Measurements from ENCODE around the gene FHIT.
"Not testable (repeated sequence)": the region's sequence is repeated elsewhere in the genome, so short reads cannot be mapped to it uniquely, and the experiment has no call there.

FHIT gene

DNA sequence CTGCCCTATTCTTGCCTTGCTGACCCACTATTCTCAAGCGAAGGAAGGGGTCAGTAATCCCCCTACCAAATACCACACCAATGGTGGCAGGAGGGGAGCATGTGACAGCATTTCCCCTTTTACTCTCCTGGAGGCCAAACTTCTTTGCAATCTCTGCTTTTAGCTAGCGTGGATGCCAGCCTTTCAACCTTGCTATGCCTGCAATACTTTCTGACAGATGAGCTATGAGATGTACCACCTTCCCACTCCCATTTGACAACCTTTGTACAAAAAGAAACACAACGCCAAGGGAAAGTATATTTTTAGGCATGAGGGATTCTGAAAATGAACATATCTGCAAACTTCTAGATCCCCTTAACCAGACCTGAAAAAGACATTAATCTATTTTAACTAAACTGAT lies 302.1 kb downstream of the FHIT start:
- in situ Hi-C loops (cut with MboI; ENCODE audit: low sequenced_read_pairs) = no loop called here

GRCh38 chr3:60948488-60948887 lies 302.8 kb downstream of the FHIT start:
- in situ Hi-C loops (cut with MboI; ENCODE audit: low sequenced_read_pairs) = no loop called here

GRCh38 chr3:60935709-60936108 lies 315.5 kb downstream of the FHIT start:
- in situ Hi-C loops (cut with MboI; ENCODE audit: low sequenced_read_pairs) = no loop called here

GRCh38 chr3:60933824-60934223 lies 317.4 kb downstream of the FHIT start:
- in situ Hi-C loops (cut with MboI; ENCODE audit: low sequenced_read_pairs) = no loop called here

- in situ Hi-C loops (cut with MboI; ENCODE audit: low sequenced_read_pairs) = no loop called here
These were observed 318.6 kb downstream of the FHIT start for GRCh38 chr3:60932643-60933042.

DNA sequence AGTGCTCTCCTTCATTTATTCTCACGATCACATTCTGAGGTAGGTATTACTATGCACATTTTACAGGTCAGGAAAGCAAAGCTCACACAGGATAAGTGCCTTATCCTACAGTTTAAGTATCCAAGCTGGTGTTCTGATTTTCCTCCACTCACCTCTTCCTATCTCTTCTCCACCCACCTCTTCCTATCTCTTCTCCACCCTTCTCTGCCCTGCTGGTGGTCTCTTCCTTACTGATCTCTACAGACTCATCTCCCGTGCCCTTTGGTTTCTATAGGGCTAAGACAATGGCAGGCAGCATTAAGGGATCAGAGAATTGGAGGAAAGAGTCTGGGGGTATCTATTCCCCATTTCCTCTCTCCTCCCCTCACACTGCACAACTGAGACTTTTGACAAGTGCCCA lies 319.1 kb downstream of the FHIT start:
- in situ Hi-C loops (cut with MboI; ENCODE audit: low sequenced_read_pairs) = no loop called here

- in situ Hi-C loops (cut with MboI; ENCODE audit: low sequenced_read_pairs) = no loop called here
These were observed 319.8 kb downstream of the FHIT start for GRCh38 chr3:60931452-60931851.

- in situ Hi-C loops (cut with MboI; ENCODE audit: low sequenced_read_pairs) = no loop called here
These were observed 330.7 kb downstream of the FHIT start for GRCh38 chr3:60920519-60920918.

- in situ Hi-C loops (cut with MboI; ENCODE audit: low sequenced_read_pairs) = no loop called here
These were observed 332.0 kb downstream of the FHIT start for GRCh38 chr3:60919296-60919695.

DNA sequence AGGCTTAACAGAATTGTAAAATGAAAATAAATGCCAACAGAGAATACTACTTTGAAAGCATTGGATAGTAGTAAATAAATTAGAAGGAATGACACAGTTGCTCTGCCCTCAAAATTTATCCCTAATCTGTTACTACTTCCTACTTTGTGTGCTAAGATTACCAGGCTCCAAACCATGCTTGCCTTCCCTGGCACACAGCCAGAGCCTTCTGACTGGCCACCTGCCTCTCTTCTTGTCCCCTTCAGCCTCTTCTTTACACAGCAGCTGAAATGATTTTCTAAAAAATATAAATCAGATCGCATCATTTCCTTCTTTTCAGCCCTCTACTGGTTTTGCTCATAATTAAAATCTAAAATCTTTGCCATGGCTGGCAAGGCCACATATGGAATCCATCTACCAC lies 334.1 kb downstream of the FHIT start:
- in situ Hi-C loops (cut with MboI; ENCODE audit: low sequenced_read_pairs) = no loop called here

DNA sequence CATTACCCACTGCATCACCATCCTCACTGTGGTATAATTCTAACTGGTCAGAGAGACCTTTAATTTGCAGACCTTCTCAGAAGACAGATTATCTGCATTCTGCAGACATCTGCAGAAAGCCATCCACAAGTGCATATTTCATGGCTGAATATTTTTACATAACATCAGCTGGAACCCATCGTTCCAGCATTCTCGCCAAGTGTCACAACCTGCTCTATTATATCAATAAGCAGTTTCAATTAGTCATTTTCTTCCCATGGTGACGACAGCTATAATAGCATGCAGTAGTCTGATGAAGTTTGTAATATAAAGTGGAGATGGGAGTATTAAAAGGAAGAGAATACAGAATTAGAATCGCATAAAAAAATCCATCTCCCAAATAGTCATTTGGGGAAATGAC lies 334.7 kb downstream of the FHIT start:
- in situ Hi-C loops (cut with MboI; ENCODE audit: low sequenced_read_pairs) = no loop called here

- in situ Hi-C loops (cut with MboI; ENCODE audit: low sequenced_read_pairs) = no loop called here
These were observed 337.8 kb downstream of the FHIT start for GRCh38 chr3:60913474-60913873.

- in situ Hi-C loops (cut with MboI; ENCODE audit: low sequenced_read_pairs) = no loop called here
These were observed 338.4 kb downstream of the FHIT start for GRCh38 chr3:60912876-60913275.

GRCh38 chr3:60912142-60912541 lies 339.1 kb downstream of the FHIT start:
- in situ Hi-C loops (cut with MboI; ENCODE audit: low sequenced_read_pairs) = no loop called here

DNA sequence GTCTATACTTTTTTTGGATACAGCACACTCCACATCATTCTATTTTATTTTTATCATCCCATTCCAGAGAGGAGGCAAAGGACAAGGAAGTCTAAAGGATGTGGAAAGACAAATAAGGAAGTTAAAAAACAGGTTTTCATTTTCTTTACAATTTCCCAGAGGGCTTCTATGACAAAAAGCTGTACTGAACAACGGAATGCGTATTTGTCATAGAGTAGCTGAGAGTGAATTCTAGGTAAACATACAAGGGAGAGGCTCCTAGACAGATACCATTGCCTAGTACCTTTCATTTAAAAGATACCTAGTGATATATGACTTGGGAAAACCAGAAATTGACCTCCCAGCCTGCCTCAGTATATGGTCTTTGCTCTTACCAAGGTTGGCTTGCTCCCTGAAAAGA lies 341.7 kb downstream of the FHIT start:
- in situ Hi-C loops (cut with MboI; ENCODE audit: low sequenced_read_pairs) = no loop called here

DNA sequence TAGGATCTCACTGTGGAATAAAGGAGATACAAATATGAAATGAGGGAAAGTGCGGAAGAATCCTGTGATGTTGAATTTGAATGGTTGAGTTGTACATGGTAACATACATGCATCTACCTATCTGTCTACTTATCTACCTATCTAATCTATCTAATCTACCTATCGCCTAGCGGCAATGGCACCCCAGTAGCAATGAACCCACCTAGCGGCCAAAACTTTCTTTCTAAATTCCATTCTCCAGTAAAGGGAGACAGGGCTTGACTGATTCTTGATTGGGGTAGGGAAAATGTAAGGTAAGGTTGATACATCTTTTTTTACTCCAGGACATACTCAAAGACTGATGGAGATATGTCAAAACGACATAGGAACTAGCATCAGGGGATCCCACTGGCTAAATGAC lies 345.0 kb downstream of the FHIT start:
- in situ Hi-C loops (cut with MboI; ENCODE audit: low sequenced_read_pairs) = no loop called here

DNA sequence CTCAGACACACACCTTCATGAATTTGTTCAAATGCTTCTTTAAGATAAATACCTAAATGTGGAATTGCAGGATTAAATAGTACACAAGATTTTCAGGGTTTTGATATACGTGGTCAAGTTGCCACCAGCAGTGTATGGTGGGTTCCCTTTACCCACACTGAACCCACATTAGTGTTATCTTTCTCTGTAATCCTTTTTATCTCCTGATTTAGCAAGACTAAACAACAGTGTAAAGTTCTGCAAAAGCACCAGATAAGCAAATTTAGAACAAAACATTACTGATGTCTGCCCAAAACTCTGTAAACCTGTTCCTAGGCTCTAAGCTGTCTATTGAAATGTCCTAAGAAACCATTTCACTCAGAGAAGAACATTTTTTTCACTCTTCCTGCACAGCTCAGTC lies 352.9 kb downstream of the FHIT start:
- in situ Hi-C loops (cut with MboI; ENCODE audit: low sequenced_read_pairs) = no loop called here

DNA sequence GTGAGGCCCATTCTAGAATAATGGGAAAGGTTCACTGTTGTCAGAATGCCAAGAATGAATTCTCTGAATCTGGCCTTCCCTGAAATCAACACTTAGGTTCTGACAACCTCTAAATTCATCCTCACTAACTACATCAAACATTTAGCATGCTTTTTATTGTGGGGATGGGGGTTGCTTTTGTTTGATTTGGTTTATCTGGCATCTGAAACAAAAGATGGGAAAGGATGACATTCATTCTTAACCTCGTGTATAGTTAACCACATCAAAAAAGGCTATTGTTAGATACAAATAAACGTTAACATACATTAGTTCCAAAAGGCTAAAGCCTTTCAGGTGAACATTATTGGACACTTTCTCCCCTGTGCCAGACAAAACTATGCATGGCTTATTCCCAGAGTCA lies 357.3 kb downstream of the FHIT start:
- in situ Hi-C loops (cut with MboI; ENCODE audit: low sequenced_read_pairs) = no loop called here

DNA sequence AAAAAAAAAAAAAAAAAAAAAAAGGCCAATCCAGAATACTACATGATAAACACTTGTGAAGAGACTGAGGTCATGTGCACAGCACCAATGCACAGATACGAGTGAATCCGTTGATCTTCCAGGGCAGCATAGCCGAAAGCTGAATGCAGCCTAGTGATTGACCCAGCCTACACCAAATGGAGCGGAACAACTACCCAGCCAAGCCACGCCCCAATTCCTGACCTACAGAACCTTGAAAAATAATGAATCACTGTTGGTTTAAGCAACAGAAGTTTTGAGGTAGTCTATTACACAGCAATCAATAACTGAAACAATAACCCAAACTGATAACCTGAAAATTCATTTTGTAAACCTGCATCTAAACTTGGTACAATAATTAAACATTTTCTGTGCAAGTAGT lies 361.0 kb downstream of the FHIT start:
- in situ Hi-C loops (cut with MboI; ENCODE audit: low sequenced_read_pairs) = no loop called here

GRCh38 chr3:60888952-60889351 lies 362.3 kb downstream of the FHIT start:
- in situ Hi-C loops (cut with MboI; ENCODE audit: low sequenced_read_pairs) = not testable (repeated sequence)

GRCh38 chr3:60887574-60887973 lies 363.7 kb downstream of the FHIT start:
- in situ Hi-C loops (cut with MboI; ENCODE audit: low sequenced_read_pairs) = no loop called here

DNA sequence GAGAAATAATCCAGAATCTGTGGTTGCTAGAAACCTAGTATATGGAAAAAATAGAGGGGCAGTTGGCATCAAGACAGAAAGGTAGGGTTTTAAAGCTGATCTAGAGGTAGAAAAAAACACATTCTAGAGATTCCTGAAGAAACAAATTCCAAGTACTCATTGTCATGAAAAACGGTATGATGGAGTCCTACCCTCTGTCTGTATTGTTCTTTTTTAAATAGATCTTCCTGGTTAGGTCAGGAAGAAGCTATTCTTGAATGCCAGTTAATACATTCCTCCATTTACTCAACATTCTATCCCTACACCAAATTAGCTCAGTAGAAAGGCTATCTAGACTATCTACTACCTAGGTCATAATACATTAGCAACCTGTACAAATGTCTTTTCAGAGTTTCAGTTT lies 364.7 kb downstream of the FHIT start:
- in situ Hi-C loops (cut with MboI; ENCODE audit: low sequenced_read_pairs) = no loop called here

DNA sequence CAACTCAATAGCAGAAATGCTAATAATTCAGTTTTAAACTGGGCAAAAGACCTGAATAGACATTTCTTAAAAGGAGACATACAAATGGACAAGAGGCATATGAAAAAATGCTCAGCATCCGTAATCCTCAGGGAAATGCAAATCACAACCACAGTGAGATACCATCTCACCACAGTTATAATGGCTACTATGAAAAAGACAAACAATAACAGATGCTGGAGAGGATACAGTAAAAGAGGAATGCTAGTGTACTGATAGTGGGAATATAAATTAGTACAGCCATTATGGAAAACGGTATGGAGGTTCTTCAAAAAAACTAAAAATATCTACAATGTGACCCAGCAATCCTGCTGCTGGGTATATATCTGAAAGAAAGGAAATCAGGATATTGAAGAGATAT lies 367.2 kb downstream of the FHIT start:
- in situ Hi-C loops (cut with MboI; ENCODE audit: low sequenced_read_pairs) = no loop called here

- in situ Hi-C loops (cut with MboI; ENCODE audit: low sequenced_read_pairs) = no loop called here
These were observed 374.1 kb downstream of the FHIT start for GRCh38 chr3:60877188-60877587.

Measured in HL-60/S4 treated with phorbol 12-myristate 13-acetate at 8.2 ng/mL for 4 days and 3 days (cell line).